Natural killer cell (primary cell): ENCODE data around the gene SULT1A2. TPM values are rescaled to one million over a fixed set of nuclear protein-coding genes. Genes with fewer than 3 reads are reported as not detected.

Experiments used
- ATAC-seq, 3 donors: fragments of 150-1000 bp in 2 of 3; fragments of 200-7000 bp in 1 of 3; cut with Tn5 transposase; 1 replicate in 1 of 3; 2 replicates in 2 of 3; pipeline ENCODE4 v1.10.0; 2021; ENCODE audit warnings: mild to moderate bottlenecking in 2 of 3, moderate library complexity in 2 of 3
- DNase-seq, 2 donors: peaks; one replicate each; pipeline versions ENCODE4 v3.0.0 to v3.0.0-alpha.2; 2013 to 2021; ENCODE audit warnings: mixed read lengths in 1 of 2
- H3K27ac ChIP-seq: one replicate; pipeline ENCODE4 v1.5.1; 2013; ENCODE audit warnings: mild to moderate bottlenecking, low read length
- H3K27me3 ChIP-seq: one replicate; pipeline ENCODE4 v1.6.1; 2013; ENCODE audit warnings: low read length; ENCODE audit not compliant: control insufficient read depth, insufficient read depth
- H3K36me3 ChIP-seq: one replicate; pipeline ENCODE4 v1.6.1; 2013; ENCODE audit warnings: low read length; ENCODE audit not compliant: control insufficient read depth, insufficient read depth
- H3K4me1 ChIP-seq: one replicate; pipeline ENCODE4 v1.6.1; 2013; ENCODE audit warnings: low read length; ENCODE audit not compliant: control insufficient read depth, insufficient read depth
- H3K4me3 ChIP-seq: one replicate; pipeline ENCODE4 v1.5.1; 2013; ENCODE audit warnings: low read length
- H3K9me3 ChIP-seq: one replicate; pipeline ENCODE4 v1.6.1; 2013; ENCODE audit warnings: low read length; ENCODE audit not compliant: control insufficient read depth, insufficient read depth
- H3K27ac Mint-ChIP-seq, 2 donors: one replicate each; pipeline ENCODE4 v1.8.0; 2022; ENCODE audit warnings: mild to moderate bottlenecking in 2 of 2, mixed read lengths in 2 of 2, moderate library complexity in 1 of 2
- H3K27me3 Mint-ChIP-seq, 2 donors: one replicate each; pipeline ENCODE4 v1.8.0; 2022; ENCODE audit warnings: low read depth in 2 of 2, mixed read lengths in 2 of 2
- H3K36me3 Mint-ChIP-seq: one replicate; pipeline ENCODE4 v1.8.0; 2022; ENCODE audit warnings: mixed read lengths
- H3K4me1 Mint-ChIP-seq, 2 donors: one replicate each; pipeline ENCODE4 v1.8.0; 2022; ENCODE audit warnings: mixed read lengths in 2 of 2
- H3K4me3 Mint-ChIP-seq: one replicate; pipeline ENCODE4 v1.8.0; 2022; ENCODE audit warnings: mild to moderate bottlenecking, moderate library complexity, mixed read lengths
- H3K9me3 Mint-ChIP-seq, 2 donors: one replicate each; pipeline ENCODE4 v1.8.0; 2022; ENCODE audit warnings: mixed read lengths in 2 of 2
- WGBS: methylation state at CpG from one replicate; pipeline ENCODE4 v1.1.7; 2013; ENCODE audit warnings: missing lambda C conversion rate; ENCODE audit not compliant: insufficient coverage; 5-methylcytosine and 5-hydroxymethylcytosine counted together
- intact Hi-C: fragments of 100-400 bp; cut with micrococcal nuclease; formaldehyde crosslinking; loops from one replicate; pipeline ENCODE4 v1.14.2; 2022
- total RNA-seq, 4 donors: library from RNA; stranded (reverse); fragments of 120-200 nt in 1 of 4; gene quantifications; one replicate each; pipeline versions ENCODE4 v1.2.3 to v1.2.4, GENCODE V29; 2013 to 2022
- TF ChIP-seq, protein P1 (sequence below): fragments of 200-600 bp; IDR thresholded peaks from one replicate; pipeline ENCODE4 v1.8.0; 2022; ENCODE audit warnings: antibody characterized with exemption

Gene SULT1A2
- total RNA-seq, 3 donors from 2014 or later (not counting 1 experiment from before 2014, with no cell fraction given): 0.40 TPM; not detected in 2

DNA sequence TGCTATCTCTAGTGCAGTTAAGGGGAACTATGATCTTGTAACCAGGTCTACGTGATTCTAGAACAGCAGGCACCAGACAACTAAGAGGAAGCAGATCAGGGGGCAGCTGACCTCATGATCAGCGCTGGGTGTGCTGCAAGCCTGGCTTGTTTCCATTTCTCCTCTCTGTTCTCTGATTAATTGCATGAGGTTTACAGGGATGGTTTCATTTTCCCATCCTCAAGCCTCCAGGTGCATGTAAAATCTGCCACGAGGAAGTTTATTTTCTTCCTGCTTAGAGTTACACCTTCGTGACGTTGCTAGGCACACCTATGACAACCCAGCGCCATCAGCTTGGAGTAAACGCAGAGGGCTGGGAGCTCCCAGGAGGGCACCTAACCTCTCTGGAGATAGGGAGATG is 53.8 kb downstream of the SULT1A2 start:
- H3K4me1 Mint-ChIP-seq: no peaks in the 10 kb centered on the region
- TF ChIP-seq, protein P1, sequence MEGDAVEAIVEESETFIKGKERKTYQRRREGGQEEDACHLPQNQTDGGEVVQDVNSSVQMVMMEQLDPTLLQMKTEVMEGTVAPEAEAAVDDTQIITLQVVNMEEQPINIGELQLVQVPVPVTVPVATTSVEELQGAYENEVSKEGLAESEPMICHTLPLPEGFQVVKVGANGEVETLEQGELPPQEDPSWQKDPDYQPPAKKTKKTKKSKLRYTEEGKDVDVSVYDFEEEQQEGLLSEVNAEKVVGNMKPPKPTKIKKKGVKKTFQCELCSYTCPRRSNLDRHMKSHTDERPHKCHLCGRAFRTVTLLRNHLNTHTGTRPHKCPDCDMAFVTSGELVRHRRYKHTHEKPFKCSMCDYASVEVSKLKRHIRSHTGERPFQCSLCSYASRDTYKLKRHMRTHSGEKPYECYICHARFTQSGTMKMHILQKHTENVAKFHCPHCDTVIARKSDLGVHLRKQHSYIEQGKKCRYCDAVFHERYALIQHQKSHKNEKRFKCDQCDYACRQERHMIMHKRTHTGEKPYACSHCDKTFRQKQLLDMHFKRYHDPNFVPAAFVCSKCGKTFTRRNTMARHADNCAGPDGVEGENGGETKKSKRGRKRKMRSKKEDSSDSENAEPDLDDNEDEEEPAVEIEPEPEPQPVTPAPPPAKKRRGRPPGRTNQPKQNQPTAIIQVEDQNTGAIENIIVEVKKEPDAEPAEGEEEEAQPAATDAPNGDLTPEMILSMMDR: no peak
- no peak overlapping the region for H3K27ac Mint-ChIP-seq
- ATAC-seq (peak in 2 of 3 donors; percentile 38 to 60), DNase-seq (no peak)
- no peaks in the 10 kb centered on the region for H3K27me3 Mint-ChIP-seq
- Histone ChIP-seq H3K27me3 (no peaks in the 10 kb centered on the region), H3K4me3 (no peak overlapping the region), H3K27ac (no peak overlapping the region), H3K4me1 (no peaks in the 10 kb centered on the region), H3K36me3 (no peaks in the 10 kb centered on the region), H3K9me3 (no peaks in the 10 kb centered on the region)
- intact Hi-C loops: no loop called here
- H3K4me3 Mint-ChIP-seq: no peak overlapping the region
- 48% methylated on average over 7 of the region's 7 CpGs for WGBS
- H3K36me3 Mint-ChIP-seq: no peaks in the 10 kb centered on the region
- H3K9me3 Mint-ChIP-seq: no peaks in the 10 kb centered on the region

DNA sequence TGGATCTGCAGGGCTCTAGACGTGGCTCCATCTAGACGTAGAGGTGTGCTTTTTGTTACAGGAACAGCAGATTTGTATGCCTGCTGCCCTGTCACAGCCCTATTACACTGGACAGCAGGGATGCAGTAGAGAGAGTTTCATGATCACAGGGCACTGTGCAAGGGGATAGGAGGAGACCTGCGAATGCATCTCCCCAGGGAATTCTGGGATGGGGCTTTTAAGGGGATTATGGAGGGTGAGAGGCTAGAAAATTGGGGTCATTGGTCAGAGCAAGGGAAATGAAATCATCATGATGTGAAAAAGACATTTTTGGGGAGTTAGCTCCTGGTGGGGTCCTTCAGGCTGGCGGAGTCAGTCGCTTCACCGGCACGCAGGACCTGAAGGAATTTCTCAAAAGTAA is 54.2 kb downstream of the SULT1A2 start:
- Histone ChIP-seq H3K9me3 (no peaks in the 10 kb centered on the region), H3K36me3 (no peaks in the 10 kb centered on the region), H3K4me3 (no peak overlapping the region), H3K27ac (no peak overlapping the region), H3K27me3 (no peaks in the 10 kb centered on the region), H3K4me1 (no peaks in the 10 kb centered on the region)
- ATAC-seq: no peak
- H3K36me3 Mint-ChIP-seq: no peaks in the 10 kb centered on the region
- TF ChIP-seq, protein P1: no peak
- WGBS: 68% methylated on average over 7 of the region's 7 CpGs
- no peak for DNase-seq
- intact Hi-C loops: no loop called here
- H3K4me1 Mint-ChIP-seq: no peaks in the 10 kb centered on the region
- no peaks in the 10 kb centered on the region for H3K9me3 Mint-ChIP-seq
- H3K27ac Mint-ChIP-seq: no peak overlapping the region
- no peak overlapping the region for H3K4me3 Mint-ChIP-seq
- H3K27me3 Mint-ChIP-seq: no peaks in the 10 kb centered on the region

Other genes starting within 250 kb of the SULT1A2 start
- gene NPIPB6, start 233.5 kb downstream of the SULT1A2 start, total RNA-seq: 1 to 10 TPM in 2 of 3 donors, not detected in 1; 4.1 to 5.7 TPM
- 10 to 100 TPM; 28.4 to 64.6 (median 30.4) TPM for gene EIF3CL, start 193.2 kb downstream of the SULT1A2 start, total RNA-seq
- gene NPIPB7, start 124.7 kb downstream of the SULT1A2 start, total RNA-seq: not detected
- gene CLN3, start 105.0 kb downstream of the SULT1A2 start, total RNA-seq: 10 to 100 TPM; 71.1 to 85.3 (median 84.7) TPM
- gene APOBR, start 102.4 kb downstream of the SULT1A2 start, total RNA-seq: 10 to 100 TPM; 64.9 to 84.8 (median 83.0) TPM
- gene IL27, start 90.2 kb downstream of the SULT1A2 start, total RNA-seq: not detected
- not detected for gene NUPR1, start 58.1 kb downstream of the SULT1A2 start, total RNA-seq
- gene SGF29, start 43.1 kb downstream of the SULT1A2 start, total RNA-seq: 10 to 100 TPM; 31.6 to 45.1 (median 43.1) TPM
- 10 to 100 TPM in 1 of 3 donors, 1 to 10 TPM in 2; 5.7 to 15.8 (median 7.8) TPM for gene SULT1A1, start 13.0 kb upstream of the SULT1A2 start, total RNA-seq
- 1 to 10 TPM in 1 of 3 donors, under 1 TPM in 1, not detected in 1; 0.19 to 3.7 TPM for gene NPIPB8, start 41.0 kb upstream of the SULT1A2 start, total RNA-seq
- gene EIF3C, start 114.4 kb upstream of the SULT1A2 start, total RNA-seq: 100 to 1,000 TPM; 231 to 288 (median 244) TPM
- gene NPIPB9, start 154.7 kb upstream of the SULT1A2 start, total RNA-seq: 10 to 100 TPM; 11.7 to 13.7 (median 12.2) TPM
- 100 to 1,000 TPM; 350 to 451 (median 416) TPM for gene ATXN2L, start 225.9 kb upstream of the SULT1A2 start, total RNA-seq
- gene TUFM, start 249.3 kb upstream of the SULT1A2 start, total RNA-seq: 100 to 1,000 TPM; 108 to 128 (median 118) TPM